ENCODE data around the gene TNP2.
A peak's percentile ranks its signal among the peaks of the same experiment; 100 is the strongest.

TNP2 gene

GRCh38 chr16:11268921-11269375 lies at the start of gene TNP2:
Gene TNP2, minus strand, starts transcription at chr16:11269325. Its CDS starts 63 bp downstream, at chr16:11269262.
- no peak for DNase-seq

GRCh38 chr16:11318817-11319216 lies 49.7 kb upstream of the TNP2 start:
- DNase-seq, result no peak

GRCh38 chr16:11316331-11317015 lies 47.3 kb upstream of the TNP2 start:
- DNase-seq, result no peak

DNA sequence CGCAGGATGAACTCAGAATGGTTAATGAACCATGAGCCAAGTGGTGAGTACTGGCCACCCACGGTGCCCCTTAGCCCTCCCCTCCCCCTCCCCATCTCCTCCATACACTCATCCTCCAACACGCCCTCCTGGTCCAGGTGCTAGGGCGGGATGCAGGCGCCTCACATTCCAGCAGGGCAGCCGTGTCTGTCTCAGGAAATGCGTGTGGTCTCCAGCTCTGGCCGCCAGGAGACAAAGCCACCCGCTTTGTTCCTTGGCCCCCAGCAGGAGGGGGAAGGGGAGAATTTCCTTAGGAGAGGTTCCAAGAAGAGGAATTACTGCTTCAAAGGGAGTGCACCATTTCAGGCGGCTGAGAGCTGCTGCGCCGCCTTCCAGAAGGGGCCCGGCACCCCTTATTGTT lies 46.4 kb upstream of the TNP2 start:
- DNase-seq, result no peak

- no peak for DNase-seq
Measured at GRCh38 chr16:11314309-11314894, 45.3 kb upstream of the TNP2 start.

DNA sequence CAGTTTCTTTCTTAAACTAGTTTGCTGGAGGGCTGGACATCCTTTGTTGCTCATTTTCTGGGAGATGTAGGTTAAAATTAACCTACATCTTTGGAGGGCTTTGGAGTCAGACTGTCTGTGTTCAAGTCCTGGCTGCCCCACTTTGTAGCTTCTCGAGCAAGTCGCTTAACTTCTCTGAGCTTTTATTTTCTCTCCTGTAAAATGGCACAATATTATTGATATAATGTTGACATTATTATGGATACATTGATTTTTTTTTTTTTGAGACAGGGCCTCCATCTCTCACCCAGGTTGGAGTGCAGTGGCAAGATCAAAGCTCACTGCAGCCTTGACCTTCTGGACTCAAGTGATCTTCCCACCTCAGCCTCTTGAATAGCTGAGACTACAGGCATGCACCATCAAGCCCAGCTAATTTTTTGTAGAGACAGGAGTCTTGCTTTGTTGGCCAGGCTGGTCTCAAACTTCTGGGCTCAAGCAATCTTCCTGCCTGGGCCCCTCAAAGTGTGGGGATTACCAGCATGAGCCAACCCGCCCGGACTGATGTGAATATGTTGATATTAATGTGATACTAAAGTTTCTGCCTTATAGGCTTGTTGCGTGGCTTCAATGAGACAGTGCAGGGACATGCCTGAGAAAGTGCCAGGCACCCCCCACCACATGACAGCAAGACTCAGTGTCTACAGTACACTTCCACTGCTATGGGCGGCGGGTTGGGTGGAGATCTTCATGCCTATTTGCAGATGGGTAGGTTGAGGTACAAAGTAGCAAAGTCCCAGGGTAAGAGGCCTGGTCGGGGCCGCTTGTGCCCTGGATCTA lies 44.6 kb upstream of the TNP2 start:
- DNase-seq, result no peak

DNA sequence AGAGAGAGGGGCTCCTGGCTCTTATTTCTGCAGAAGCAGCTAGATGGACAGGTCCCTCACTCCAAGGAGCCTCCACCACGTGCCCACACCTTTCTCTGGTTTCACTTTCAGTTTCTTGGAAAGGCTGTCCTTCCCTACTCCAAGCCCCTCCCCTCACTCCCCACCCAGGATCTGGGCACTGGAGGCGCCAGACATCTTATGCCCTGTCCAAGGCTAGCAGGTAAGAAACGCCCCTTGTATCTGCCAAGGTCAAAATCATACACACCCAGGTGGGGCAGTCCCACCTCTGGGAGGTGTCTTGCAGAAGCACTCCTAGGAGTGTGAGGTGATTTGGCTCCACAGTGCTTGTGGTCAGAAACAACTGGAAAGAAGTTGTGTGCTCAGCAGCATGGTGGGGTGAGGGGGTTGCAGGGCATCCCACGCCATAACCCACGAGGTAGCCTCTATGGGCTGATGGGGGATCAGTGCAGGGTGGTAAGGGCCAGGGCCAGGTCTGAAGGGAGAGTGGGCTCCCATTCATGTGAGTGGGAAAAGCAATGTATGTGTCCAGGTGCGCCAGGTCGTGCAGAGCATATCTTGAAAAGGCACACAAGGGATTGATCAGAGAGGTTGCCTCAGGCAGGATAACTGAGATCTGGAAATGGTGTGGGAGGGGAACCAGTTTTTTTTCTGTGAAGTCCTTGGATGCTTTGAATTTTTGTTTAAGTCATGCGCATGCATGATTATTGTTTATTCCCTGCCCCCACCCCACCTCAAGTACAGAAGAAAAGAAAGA lies 43.8 kb upstream of the TNP2 start:
- DNase-seq, result peak; percentile 51

DNA sequence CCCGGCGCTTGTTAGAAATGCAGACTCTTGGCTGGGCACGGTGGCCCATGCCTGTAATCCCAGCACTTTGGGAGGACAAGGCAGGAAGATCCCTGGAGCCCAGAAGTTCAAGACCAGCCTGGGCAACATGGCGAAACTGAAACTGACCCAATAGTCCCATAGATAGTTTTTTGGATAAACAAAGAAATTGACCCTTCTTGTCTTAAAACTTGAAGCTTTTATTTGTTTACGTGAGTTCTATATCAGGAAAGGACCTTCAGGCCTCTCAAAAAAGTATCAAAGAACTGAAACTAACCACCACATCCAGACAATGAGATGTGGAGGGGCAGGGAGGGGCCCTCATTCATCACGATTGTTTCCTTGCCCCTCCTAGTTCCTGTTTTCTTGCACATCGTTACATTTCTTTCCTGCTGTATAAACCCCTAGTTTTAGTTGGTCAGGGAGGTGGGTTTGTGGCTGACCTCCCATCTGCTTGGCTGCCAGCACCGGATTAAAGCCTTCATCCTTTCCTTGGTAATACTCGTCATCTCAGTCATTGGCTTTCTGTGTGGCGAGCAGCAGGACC lies 42.0 kb upstream of the TNP2 start:
- DNase-seq, result peak; percentile 54

GRCh38 chr16:11310634-11310977 lies 41.5 kb upstream of the TNP2 start:
- no peak for DNase-seq

- DNase-seq, result no peak
Measured at GRCh38 chr16:11309895-11310633, 40.9 kb upstream of the TNP2 start.

DNA sequence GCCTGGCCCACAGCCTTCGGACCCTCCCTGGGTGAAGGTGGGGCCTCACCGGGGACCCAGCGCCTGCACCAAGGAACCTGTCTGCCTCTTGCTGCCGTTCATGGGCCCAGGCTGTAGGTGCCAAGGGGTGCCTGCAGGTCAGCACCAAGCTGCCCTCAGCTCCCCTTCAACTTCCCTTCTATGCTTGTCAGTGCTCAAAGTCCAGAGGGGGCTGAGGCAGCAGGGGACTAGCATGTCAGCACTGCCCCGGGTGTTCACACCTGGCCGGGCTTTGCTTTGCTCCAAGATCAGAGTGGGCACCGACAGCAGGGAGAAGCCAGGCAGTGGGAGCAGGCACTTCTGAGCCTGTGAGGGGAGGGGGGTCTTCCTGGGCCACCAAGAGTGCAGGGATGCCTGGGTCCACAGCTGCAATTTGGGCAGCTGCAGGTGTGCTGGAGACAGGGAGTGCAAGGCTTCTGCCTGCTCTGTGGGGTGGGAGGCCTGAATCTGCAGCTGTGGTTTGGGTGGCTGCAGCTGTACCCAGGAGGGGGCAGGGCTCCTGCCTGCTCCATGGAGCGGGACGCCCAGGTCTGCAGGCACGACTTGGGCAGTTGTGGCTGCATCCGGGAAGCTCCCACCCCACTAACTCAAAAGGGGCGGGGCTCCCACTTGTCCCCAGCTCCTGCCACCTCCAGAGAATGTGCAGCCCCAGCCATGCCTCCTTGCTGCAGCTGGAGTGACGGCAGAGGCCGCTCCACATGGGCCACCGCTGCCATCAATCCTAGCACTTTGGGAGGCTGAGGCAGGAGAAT lies 39.6 kb upstream of the TNP2 start:
- no peak for DNase-seq

DNA sequence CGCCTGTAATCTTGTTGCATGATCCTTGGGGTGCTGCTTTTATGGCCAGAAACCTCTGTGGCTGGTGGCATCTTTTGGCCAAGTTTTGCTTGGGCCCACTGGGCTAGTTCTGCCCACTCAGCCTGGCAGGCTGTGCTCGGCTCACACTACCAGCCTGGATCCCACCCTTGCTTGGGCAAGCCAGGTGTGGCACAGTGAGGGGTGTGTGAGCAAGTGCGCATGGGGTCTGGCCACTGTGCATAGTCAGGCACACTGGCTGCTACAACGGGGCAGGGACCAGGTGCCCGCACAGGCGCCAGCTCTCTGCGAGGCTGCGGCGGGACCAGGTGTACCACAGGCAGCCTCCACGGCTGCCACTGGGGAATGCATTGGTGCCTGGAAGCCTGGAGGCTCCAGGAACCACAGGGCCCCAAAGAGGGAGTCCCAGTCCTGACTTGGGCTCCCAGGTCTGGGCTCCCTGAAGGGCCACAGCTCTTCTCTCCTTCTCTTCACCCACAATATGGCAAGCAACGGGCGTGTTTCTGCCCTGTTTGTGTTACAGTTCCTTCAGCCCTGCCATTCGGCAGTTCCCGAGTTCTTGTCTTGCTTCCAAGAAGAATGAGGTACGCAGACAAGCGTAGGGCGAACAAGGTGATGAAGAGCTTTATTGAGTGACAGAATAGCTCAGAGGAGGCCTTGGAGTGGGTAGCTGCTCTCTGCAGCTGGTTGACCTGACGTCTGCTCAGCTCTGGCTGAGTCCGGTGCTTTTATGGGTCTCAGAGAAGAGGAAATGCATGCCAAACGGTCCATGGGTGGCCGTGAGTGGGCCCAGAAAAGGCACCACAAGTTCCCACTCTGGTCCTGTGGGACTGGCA lies 38.7 kb upstream of the TNP2 start:
- no peak for DNase-seq

DNA sequence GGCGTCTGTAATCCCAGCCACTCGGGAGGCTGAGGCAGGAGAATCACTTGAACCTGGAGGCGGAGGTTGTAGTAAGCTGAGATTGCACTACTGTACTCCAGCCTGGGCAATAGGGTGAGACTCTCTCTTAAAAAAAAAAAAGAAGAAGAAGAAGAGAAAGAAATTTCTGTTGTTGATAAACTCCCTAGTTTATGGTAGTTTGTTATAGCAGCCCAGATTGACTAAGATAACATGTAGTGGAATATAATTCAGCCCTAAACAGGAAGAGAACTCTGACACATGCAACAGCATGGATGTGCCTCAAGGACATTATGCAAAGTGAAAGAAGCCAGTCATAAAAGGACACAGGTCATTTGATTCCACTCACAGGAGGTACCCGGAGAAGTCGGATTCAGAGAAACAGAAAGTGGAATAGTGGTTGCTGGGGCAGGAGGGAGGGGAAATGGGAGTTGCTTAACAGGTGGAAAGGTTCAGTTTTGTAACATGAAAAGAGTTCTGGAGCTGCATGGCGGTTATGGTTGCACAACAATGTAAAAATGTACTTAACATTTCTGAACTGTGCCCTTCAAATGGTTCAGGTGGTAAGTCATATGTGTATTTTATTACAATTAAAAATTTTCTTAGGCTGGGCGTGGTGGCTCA lies 38.0 kb upstream of the TNP2 start:
- DNase-seq, result no peak

DNA sequence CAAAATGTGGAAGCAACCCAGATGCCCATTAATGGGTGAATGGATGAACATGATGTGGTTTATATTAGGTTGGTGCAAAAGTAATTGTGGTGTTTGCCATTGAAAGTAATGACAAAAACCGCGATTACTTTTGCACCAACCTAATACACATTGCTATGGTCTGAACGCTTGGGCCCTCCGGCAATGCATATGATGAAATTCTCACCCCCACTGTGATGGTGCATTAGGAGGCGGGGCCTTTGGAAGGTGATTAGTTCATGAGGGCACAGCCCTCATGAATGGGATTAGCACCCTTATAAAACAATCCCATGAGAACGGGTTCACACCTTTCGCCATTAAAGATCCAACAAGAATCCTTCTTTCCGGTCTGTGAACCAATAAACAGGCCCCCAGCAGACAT lies 37.3 kb upstream of the TNP2 start:
- DNase-seq, result no peak

DNA sequence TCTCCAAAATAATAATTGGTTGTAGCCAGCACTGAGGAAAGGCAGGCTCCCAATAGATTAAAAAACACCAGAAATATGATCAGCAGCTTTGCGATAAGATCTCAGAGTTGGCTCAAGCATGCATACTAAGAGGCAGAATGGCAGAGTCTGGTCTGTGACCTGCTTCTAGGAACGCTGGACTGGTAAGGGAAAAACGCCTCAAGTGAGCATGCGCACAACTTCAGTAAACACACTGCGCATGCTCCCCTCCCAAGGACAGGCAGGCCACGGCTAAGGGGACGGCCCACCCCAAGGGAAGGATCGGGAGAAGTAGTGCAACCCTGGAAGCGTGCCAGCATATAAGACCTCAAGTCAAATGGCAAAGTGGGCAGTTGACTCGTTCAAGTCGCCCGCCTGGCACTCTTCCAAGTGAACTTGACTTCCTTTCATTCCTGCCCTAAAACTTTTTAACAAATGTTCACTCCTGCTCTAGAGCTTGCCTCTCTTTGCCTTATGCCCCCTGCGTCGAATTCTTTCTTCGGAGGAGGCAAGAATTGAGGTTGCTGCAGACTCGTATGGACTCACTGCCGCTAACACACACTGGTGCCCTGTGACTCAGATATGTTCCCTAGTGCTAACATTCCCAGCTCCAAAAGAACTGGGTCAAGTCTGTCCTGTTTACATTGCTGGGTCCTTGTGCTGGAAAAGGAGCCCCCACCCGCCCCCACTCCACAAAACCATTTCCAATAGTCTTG lies 34.4 kb upstream of the TNP2 start:
- DNase-seq, result no peak

- no peak for DNase-seq
Measured at GRCh38 chr16:11302977-11303376, 33.9 kb upstream of the TNP2 start.

DNA sequence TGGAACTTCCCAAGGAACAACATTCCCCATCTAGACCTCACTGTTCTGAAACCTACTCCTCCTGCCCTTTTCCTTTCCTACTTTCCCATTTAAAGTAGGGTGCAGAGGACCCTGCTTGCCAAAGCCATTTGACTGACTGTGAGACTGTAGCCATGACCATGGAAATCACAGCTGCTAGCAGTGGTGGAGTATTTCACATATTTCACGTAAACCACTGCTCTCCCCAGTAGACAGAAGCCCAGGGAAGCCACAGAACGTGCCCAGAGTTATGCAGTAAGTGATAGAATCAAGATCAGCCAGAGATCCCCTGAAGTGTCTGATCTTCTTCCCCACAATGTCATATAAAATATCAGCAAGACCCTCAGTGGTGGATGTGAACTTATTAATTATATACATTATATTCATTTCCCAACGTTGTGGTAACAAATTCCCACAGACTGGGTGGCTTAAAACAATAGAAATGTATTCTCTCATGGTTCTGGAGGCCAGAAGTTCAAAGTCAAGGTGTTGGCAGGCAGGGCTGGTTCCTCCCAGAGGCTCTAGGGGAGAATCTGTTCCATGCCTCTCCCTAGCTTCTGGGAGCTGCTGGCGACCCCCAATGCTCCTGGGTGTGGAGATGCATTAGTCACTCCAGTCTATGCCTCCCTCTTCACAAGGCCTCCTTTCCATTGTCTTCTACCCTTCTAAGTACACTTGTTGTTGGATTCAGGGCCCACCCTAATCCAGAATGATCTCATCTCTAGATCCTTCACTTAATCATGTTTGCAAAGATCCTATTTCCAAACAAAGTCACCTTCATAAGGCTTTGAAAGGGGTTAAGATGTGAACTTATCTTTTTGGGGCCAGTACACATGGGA lies 32.7 kb upstream of the TNP2 start:
- no peak for DNase-seq

- no peak for DNase-seq
Measured at GRCh38 chr16:11300560-11300892, 31.4 kb upstream of the TNP2 start.
